Neural cell (in vitro differentiated cells): Measurements from ENCODE around the gene ATP2B1. TPM values are rescaled to one million over a fixed set of nuclear protein-coding genes. Genes with fewer than 3 reads are reported as not detected.

Experiments used
- H2AFZ ChIP-seq: fragments of 200-600, 300-800 bp; sonication (generic), shearing (Covaris generic); 2 replicates; pipeline ENCODE4 v1.6.0; 2014; ENCODE audit warnings: low read depth, mild to moderate bottlenecking, antibody characterized with exemption, low read length, moderate library complexity
- H3F3A ChIP-seq: fragments of 200-600 bp; shearing (Covaris generic); 2 replicates; pipeline ENCODE4 v1.6.1; 2016; ENCODE audit warnings: mild to moderate bottlenecking, moderate library complexity, mixed read lengths, antibody characterized with exemption, low read length; ENCODE audit not compliant: insufficient read depth, poor library complexity, severe bottlenecking
- H3K27ac ChIP-seq: fragments of 200-600, 300-800 bp; sonication (generic), shearing (Covaris generic); 2 replicates; pipeline ENCODE4 v1.5.1; 2014; ENCODE audit warnings: mild to moderate bottlenecking, low read length, moderate library complexity
- H3K27me3 ChIP-seq: fragments of 300-800, 200-600 bp; sonication (generic), shearing (Covaris generic); 2 replicates; pipeline ENCODE4 v1.6.0; 2014; ENCODE audit warnings: mild to moderate bottlenecking, low read depth, low read length, moderate library complexity; ENCODE audit not compliant: insufficient read depth
- H3K36me3 ChIP-seq: fragments of 300-800, 200-600 bp; sonication (generic), shearing (Covaris generic); 2 replicates; pipeline ENCODE4 v1.5.1; 2014; ENCODE audit warnings: mild to moderate bottlenecking, antibody characterized with exemption, low read length, moderate library complexity; ENCODE audit not compliant: insufficient read depth
- H3K4me2 ChIP-seq: fragments of 300-800, 200-600 bp; sonication (generic), shearing (Covaris generic); 2 replicates; pipeline ENCODE4 v1.6.0; 2014; ENCODE audit warnings: mild to moderate bottlenecking, low read length
- H3K4me3 ChIP-seq: fragments of 300-800, 200-600 bp; sonication (generic), shearing (Covaris generic); 2 replicates; pipeline ENCODE4 v1.5.1; 2014; ENCODE audit warnings: mild to moderate bottlenecking, low read length, moderate library complexity
- H3K79me2 ChIP-seq: fragments of 200-600 bp; shearing (Covaris generic); replicated peaks from 2 replicates; pipeline ENCODE4 v1.6.0; 2014; ENCODE audit warnings: mild to moderate bottlenecking, low read length, moderate library complexity; ENCODE audit not compliant: insufficient read depth
- H3K9ac ChIP-seq: fragments of 300-800, 200-600 bp; sonication (generic), shearing (Covaris generic); 2 replicates; pipeline ENCODE4 v1.6.1; 2016; ENCODE audit warnings: mild to moderate bottlenecking, low read length, mixed read lengths
- H3K9me2 ChIP-seq: fragments of 200-600 bp; shearing (Covaris generic); 2 replicates; pipeline ENCODE4 v1.6.1; 2016; ENCODE audit warnings: mild to moderate bottlenecking, low read length, mixed read lengths; ENCODE audit not compliant: insufficient read depth
- H3K9me3 ChIP-seq: fragments of 200-600, 300-800 bp; sonication (generic), shearing (Covaris generic); 2 replicates; pipeline ENCODE4 v1.6.1; 2016; ENCODE audit warnings: mild to moderate bottlenecking, mixed run types, low read length, moderate library complexity, mixed read lengths
- H4K20me1 ChIP-seq: fragments of 200-600 bp; shearing (Covaris generic); 2 replicates; pipeline ENCODE4 v1.6.1; 2016; ENCODE audit warnings: mild to moderate bottlenecking, mixed run types; ENCODE audit not compliant: insufficient read depth
- CTCF ChIP-seq: fragments of 450-650 bp; IDR thresholded peaks from 2 replicates; pipeline ENCODE4 v1.5.1; 2014; ENCODE audit warnings: antibody characterized with exemption, mild to moderate bottlenecking, moderate library complexity; ENCODE audit not compliant: poor library complexity, severe bottlenecking
- EP300 ChIP-seq: fragments of 450-650 bp; conservative IDR thresholded peaks from 2 replicates; pipeline ENCODE4 v1.6.1; 2014; ENCODE audit warnings: antibody characterized with exemption, mild to moderate bottlenecking, moderate library complexity; ENCODE audit not compliant: poor library complexity, severe bottlenecking
- EZH2 ChIP-seq: fragments of 200-600, 300-800 bp; shearing (Covaris generic), sonication (generic); IDR thresholded peaks from 2 replicates; pipeline ENCODE4 v1.6.1; 2014; ENCODE audit warnings: antibody characterized with exemption, low read length, borderline replicate concordance, mild to moderate bottlenecking; ENCODE audit not compliant: insufficient read depth, poor library complexity, severe bottlenecking
- MXI1 ChIP-seq: fragments of 450-650 bp; conservative IDR thresholded peaks from 2 replicates; pipeline ENCODE4 v1.6.1; 2014; ENCODE audit warnings: antibody characterized with exemption, mild to moderate bottlenecking; ENCODE audit not compliant: poor library complexity, severe bottlenecking
- POLR2AphosphoS5 ChIP-seq: IDR thresholded peaks from 2 replicates; pipeline ENCODE4 v1.6.1; 2012
- RAD21 ChIP-seq: fragments of 450-650 bp; conservative IDR thresholded peaks from 2 replicates; pipeline ENCODE4 v1.6.1; 2014; ENCODE audit warnings: antibody characterized with exemption, mild to moderate bottlenecking, moderate library complexity
- REST ChIP-seq: IDR thresholded peaks from 2 replicates; pipeline ENCODE4 v1.6.1; 2012; ENCODE audit warnings: borderline replicate concordance
- SMC3 ChIP-seq: fragments of 450-650 bp; conservative IDR thresholded peaks from 2 replicates; pipeline ENCODE4 v1.6.1; 2014; ENCODE audit warnings: antibody characterized with exemption, mild to moderate bottlenecking, moderate library complexity; ENCODE audit not compliant: poor library complexity
- TAF1 ChIP-seq: IDR thresholded peaks from 2 replicates; pipeline ENCODE4 v1.6.1; 2012; ENCODE audit warnings: low read depth
- polyA plus RNA-seq: library from polyadenylated mRNA; depleted of rRNA; stranded (reverse); fragments of >200 nt; gene quantifications from 2 replicates; pipeline ENCODE4 v1.2.3, GENCODE V29; 2014

The ATP2B1 gene
- polyA plus RNA-seq, 1 donor from 2014 or later, result 139 TPM

GRCh38 chr12:89712706-89713105, 4.1 kb upstream of the ATP2B1 start:
- Histone ChIP-seq H3K9me3 (no peaks in the 10 kb centered on the region), H3F3A (peaks cover under 1% of the 10 kb centered on the region), H4K20me1 (no peaks in the 10 kb centered on the region), H3K36me3 (no peaks in the 10 kb centered on the region), H3K27me3 (no peaks in the 10 kb centered on the region), H3K79me2 (peaks cover 4% of the 10 kb centered on the region), H2AFZ (no peak overlapping the region), H3K9ac (no peak overlapping the region), H3K4me2 (no peak overlapping the region), H3K27ac (no peak overlapping the region), H3K9me2 (no peaks in the 10 kb centered on the region), H3K4me3 (no peak overlapping the region)
- TF ChIP-seq CTCF, result no peak
- no peak for TF ChIP-seq REST
- TF ChIP-seq EZH2, result no peak
- TF ChIP-seq SMC3, result no peak
- no peak for TF ChIP-seq RAD21
- TF ChIP-seq POLR2AphosphoS5, result no peak

DNA sequence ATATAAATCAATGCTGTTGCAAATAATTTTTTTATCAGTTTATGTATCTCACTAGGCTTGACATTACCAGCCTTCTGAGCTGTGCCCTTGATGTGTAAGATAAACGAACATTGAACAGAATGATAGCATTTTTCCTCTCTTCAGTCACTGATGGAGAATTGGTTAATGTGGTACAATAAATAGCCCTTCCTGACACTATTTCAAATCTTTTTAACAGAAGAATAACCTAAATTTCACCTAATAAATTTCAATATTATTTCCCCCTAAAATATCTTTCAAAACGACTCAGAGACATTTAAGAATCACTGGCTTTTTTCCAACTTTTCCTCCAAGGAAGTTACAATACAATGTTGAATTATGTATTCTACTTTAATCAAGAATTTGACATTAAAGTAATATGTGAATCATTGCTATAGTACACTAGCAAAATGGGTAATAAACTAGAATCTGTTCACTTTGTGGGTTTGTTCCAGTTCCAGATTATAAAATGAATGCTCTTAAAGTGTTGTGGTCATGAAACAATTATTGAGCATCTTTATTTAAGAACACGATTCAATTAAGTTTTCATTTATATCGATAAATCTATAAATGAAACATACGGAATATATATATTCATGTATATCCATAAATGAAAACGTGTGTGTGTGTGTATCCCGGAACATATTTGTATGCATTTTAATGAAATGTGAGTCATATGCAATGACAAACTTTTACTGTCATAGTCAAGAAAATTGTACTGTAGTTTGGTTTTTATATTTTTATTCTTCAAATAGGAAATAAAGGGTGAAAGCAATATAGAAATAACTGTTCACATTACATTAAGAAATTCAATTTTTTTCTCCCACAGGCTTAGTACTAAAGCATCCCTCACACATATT, 2.5 kb upstream of the ATP2B1 start:
- no peaks in the 10 kb centered on the region for H3K9me2 ChIP-seq
- H3K4me2 ChIP-seq, result peak overlapping the region; percentile 17
- H3K9me3 ChIP-seq, result no peaks in the 10 kb centered on the region
- H3F3A ChIP-seq, result peaks cover 3% of the 10 kb centered on the region
- H3K79me2 ChIP-seq, result peaks cover 20% of the 10 kb centered on the region
- no peaks in the 10 kb centered on the region for H3K36me3 ChIP-seq
- no peaks in the 10 kb centered on the region for H3K27me3 ChIP-seq
- no peak overlapping the region for H2AFZ ChIP-seq
- no peaks in the 10 kb centered on the region for H4K20me1 ChIP-seq
- peak overlapping the region; percentile 89 for H3K4me3 ChIP-seq
- H3K9ac ChIP-seq, result peak overlapping the region; percentile 90
- H3K27ac ChIP-seq, result no peak overlapping the region
- TF ChIP-seq TAF1 (no peak), RAD21 (no peak), MXI1 (no peak), EZH2 (no peak), CTCF (no peak), POLR2AphosphoS5 (no peak), REST (no peak), SMC3 (no peak), EP300 (no peak)
